Aorta (tissue), 5 donors: ENCODE results near the gene SYT13. TPM values are rescaled to one million over a fixed set of nuclear protein-coding genes. Genes with fewer than 3 reads are reported as not detected.

ENCODE experiments used
- ATAC-seq: fragments of 200-7000 bp; cut with Tn5 transposase; one replicate; pipeline ENCODE4 v1.9.1; 2022; ENCODE audit warnings: moderate library complexity; ENCODE audit not compliant: low FRiP score
- DNase-seq, 2 donors: peaks; one replicate each; pipeline ENCODE4 v3.0.0-alpha.2; 2020
- H3K27ac ChIP-seq, 2 donors: one replicate each; pipeline ENCODE4 v1.5.1; 2013; ENCODE audit warnings: low read length in 2 of 2, mild to moderate bottlenecking in 2 of 2, moderate library complexity in 2 of 2, control low read depth in 1 of 2, inconsistent platforms in 1 of 2, low read depth in 1 of 2
- H3K27me3 ChIP-seq, 2 donors: one replicate each; pipeline ENCODE4 v1.6.1; 2013; ENCODE audit warnings: control low read depth in 1 of 2, low read length in 1 of 2, mild to moderate bottlenecking in 1 of 2, moderate library complexity in 1 of 2; ENCODE audit not compliant: insufficient read depth in 2 of 2, control insufficient read depth in 1 of 2
- H3K36me3 ChIP-seq, 2 donors: one replicate each; pipeline ENCODE4 v1.6.1; 2013; ENCODE audit warnings: control low read depth in 1 of 2, low read length in 1 of 2, mild to moderate bottlenecking in 1 of 2; ENCODE audit not compliant: insufficient read depth in 2 of 2, control insufficient read depth in 1 of 2
- H3K4me1 ChIP-seq, 2 donors: one replicate each; pipeline ENCODE4 v1.6.1; 2013; ENCODE audit warnings: low read length in 2 of 2, control low read depth in 1 of 2, mild to moderate bottlenecking in 1 of 2, moderate library complexity in 1 of 2; ENCODE audit not compliant: insufficient read depth in 2 of 2, control insufficient read depth in 1 of 2
- H3K4me3 ChIP-seq, 2 donors: one replicate each; pipeline ENCODE4 v1.5.1; 2013; ENCODE audit warnings: low read length in 2 of 2, control low read depth in 1 of 2, mild to moderate bottlenecking in 1 of 2
- H3K9me3 ChIP-seq: one replicate; pipeline ENCODE4 v1.6.1; 2013; ENCODE audit warnings: mild to moderate bottlenecking, low read length; ENCODE audit not compliant: control insufficient read depth
- WGBS, 2 donors: extraction: QIAGEN DNeasy Blood & Tissue Kit; methylation state at CpG; one replicate each; pipeline ENCODE4 v1.1.7; 2013; 5-methylcytosine and 5-hydroxymethylcytosine counted together
- intact Hi-C, 2 donors: fragments of 100-400 bp; cut with DNase I; formaldehyde crosslinking; loops; one replicate each; pipeline versions ENCODE4 v1.14.2 to v1.15.0; 2022
- polyA plus RNA-seq, 2 donors: library from polyadenylated mRNA; stranded (reverse); fragments of 200-250 nt; gene quantifications; one replicate each; pipeline ENCODE4 v1.2.3, GENCODE V29; 2013
- total RNA-seq, 2 donors: library from RNA; stranded (reverse); fragmentation: NEBNext Ultra II Directional; extraction: Animal tissue kit (Norgen Biotek cat#: 25700); gene quantifications; one replicate each; pipeline ENCODE4 v1.2.1, GENCODE V29; 2021
- donor health status: healthy with polysubstance abuse.
- donor health status: Bipolar disorder and iron deficiency.
- donor health status: DM: no; HTN: no; CAD: no.
- donor health status: DM: no; HTN: no; CAD: no.
- donor health status: DM: yes; HTN: yes; CAD: no.

SYT13 gene
- total and polyA plus RNA-seq, 4 donors = 0.08 to 2.0 (median 0.36) TPM; not detected in 1

DNA sequence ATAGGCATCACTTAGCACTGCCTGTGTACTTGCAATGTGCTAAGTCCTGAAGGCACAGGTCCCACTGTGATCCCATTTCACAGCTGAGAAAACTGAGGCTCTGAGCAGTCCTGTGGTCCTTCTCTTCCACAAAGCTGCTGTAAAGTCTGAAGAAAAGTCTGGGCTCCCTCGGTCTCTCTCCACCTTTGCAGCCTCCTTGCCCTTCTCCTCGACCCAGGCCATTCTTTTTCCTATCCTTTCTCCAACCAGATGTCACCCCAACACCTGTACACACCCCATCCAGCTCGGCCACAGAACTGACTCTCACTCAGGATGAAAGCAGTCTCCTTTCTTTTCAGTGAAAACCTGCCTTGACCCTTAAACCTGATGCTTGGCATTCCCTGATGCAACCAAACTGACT, 42.6 kb upstream of the SYT13 start:
- WGBS, 2 donors = 89 to 92% methylated on average over 3 of the region's 3 CpGs
- ATAC-seq (no peak), DNase-seq (no peak)
- intact Hi-C loops = no loop called here
- H3K4me3 ChIP-seq = no peak overlapping the region
- H3K27ac ChIP-seq = no peak overlapping the region
- no peaks in the 10 kb centered on the region for H3K4me1 ChIP-seq
- H3K9me3 ChIP-seq = no peaks in the 10 kb centered on the region
- no peaks in the 10 kb centered on the region for H3K27me3 ChIP-seq
- no peaks in the 10 kb centered on the region for H3K36me3 ChIP-seq

GRCh38 chr11:45324459-45324858, 38.3 kb upstream of the SYT13 start:
- Histone ChIP-seq H3K27me3 (no peaks in the 10 kb centered on the region), H3K4me1 (no peaks in the 10 kb centered on the region), H3K27ac (no peak overlapping the region), H3K9me3 (no peaks in the 10 kb centered on the region), H3K36me3 (no peaks in the 10 kb centered on the region), H3K4me3 (no peak overlapping the region)
- ATAC-seq (no peak), DNase-seq (no peak)
- WGBS, 2 donors = 33 to 37% methylated on average over 6 of the region's 6 CpGs
- intact Hi-C loops = no loop called here

- Histone ChIP-seq H3K4me1 (no peaks in the 10 kb centered on the region), H3K27ac (no peak overlapping the region), H3K27me3 (no peaks in the 10 kb centered on the region), H3K9me3 (no peaks in the 10 kb centered on the region), H3K36me3 (no peaks in the 10 kb centered on the region), H3K4me3 (no peak overlapping the region)
- DNase-seq (no peak), ATAC-seq (no peak)
- intact Hi-C loops = no loop called here
- 77 to 78% methylated on average over 8 of the region's 8 CpGs for WGBS, 2 donors
Observed at GRCh38 chr11:45323601-45324249, 37.6 kb upstream of the SYT13 start.

- WGBS, 2 donors = 54 to 62% methylated on average over 7 of the region's 7 CpGs
- Histone ChIP-seq H3K4me1 (no peaks in the 10 kb centered on the region), H3K9me3 (no peaks in the 10 kb centered on the region), H3K4me3 (no peak overlapping the region), H3K36me3 (no peaks in the 10 kb centered on the region), H3K27me3 (no peaks in the 10 kb centered on the region), H3K27ac (no peak overlapping the region)
- ATAC-seq (no peak), DNase-seq (no peak)
- intact Hi-C loops = no loop called here
Observed at GRCh38 chr11:45322891-45323600, 36.9 kb upstream of the SYT13 start.

- WGBS, 2 donors = 85 to 87% methylated on average over 8 of the region's 8 CpGs
- intact Hi-C loops = no loop called here
- no peaks in the 10 kb centered on the region for H3K4me1 ChIP-seq
- no peaks in the 10 kb centered on the region for H3K9me3 ChIP-seq
- H3K27me3 ChIP-seq = no peaks in the 10 kb centered on the region
- no peak overlapping the region for H3K27ac ChIP-seq
- ATAC-seq = no peak
- no peak for DNase-seq
- H3K36me3 ChIP-seq = no peaks in the 10 kb centered on the region
- H3K4me3 ChIP-seq = no peak overlapping the region
Observed at GRCh38 chr11:45322111-45322705, 36.1 kb upstream of the SYT13 start.

GRCh38 chr11:45321669-45322068, 35.5 kb upstream of the SYT13 start:
- H3K27ac ChIP-seq = no peak overlapping the region

DNA sequence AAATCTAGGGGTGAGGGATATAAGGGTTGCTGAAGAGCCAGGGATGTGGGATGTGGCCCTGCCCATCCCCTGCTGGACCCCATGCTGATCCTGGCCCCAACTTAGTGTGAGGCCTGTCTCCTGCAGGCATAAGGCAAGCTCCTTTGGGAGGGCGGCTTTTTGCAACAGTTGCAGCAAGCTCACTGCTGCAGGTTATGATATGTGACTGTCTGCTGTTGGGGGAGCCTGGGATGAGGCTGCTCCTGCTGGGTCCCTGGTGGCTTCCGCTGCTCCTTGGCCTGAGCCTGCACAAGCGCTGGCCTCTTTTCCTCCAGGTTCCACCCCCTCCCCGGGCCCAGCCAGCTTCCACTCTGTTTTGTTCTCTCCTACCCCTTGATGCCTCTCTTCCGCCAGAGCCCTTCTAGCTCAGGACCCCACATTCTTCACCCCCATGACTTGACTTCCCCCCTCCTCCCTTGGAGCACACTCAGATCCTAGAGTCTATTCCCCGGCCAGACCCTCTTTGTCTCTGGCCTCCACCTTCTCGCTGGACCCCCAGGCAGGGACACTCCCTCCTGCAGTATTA, 35.0 kb upstream of the SYT13 start:
- Histone ChIP-seq H3K27ac (no peak overlapping the region), H3K27me3 (no peaks in the 10 kb centered on the region), H3K4me1 (no peaks in the 10 kb centered on the region), H3K4me3 (no peak overlapping the region), H3K9me3 (no peaks in the 10 kb centered on the region), H3K36me3 (no peaks in the 10 kb centered on the region)
- no peak for DNase-seq
- intact Hi-C loops = no loop called here
- 82 to 89% methylated on average over 7 of the region's 7 CpGs for WGBS, 2 donors
- no peak for ATAC-seq

More at GRCh38 chr11:45321669-45322068, 35.5 kb upstream of the SYT13 start:
- Histone ChIP-seq H3K4me1 (no peaks in the 10 kb centered on the region), H3K9me3 (no peaks in the 10 kb centered on the region), H3K36me3 (no peaks in the 10 kb centered on the region), H3K4me3 (no peak overlapping the region), H3K27me3 (no peaks in the 10 kb centered on the region)
- ATAC-seq (no peak), DNase-seq (no peak)
- intact Hi-C loops = no loop called here
- WGBS, 2 donors = 94 to 95% methylated on average over 7 of the region's 7 CpGs

DNA sequence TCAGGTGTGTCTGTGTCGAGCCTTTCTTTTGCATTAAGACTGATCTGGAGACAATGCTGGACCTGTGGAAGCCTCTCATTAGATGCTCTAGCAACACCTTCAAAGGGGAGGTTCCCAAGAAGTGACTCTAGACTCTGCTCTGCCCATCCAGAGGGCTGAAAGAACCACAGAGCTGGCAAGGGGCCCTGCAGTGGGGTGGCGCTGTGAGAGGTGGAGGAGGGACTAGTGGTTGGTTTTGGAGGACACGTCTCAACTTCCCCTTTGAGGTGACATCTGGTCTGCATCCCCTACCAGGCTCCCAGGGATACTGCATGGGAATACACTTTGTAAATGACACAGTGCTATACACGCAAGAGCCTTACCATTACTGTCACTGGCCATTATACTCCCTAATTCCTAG, 34.2 kb upstream of the SYT13 start:
- Histone ChIP-seq H3K9me3 (no peaks in the 10 kb centered on the region), H3K36me3 (no peaks in the 10 kb centered on the region), H3K27me3 (no peaks in the 10 kb centered on the region), H3K4me1 (no peaks in the 10 kb centered on the region), H3K4me3 (no peak overlapping the region), H3K27ac (no peak overlapping the region)
- no peak for DNase-seq
- 91 to 96% methylated on average over 4 of the region's 4 CpGs for WGBS, 2 donors
- intact Hi-C loops = no loop called here
- no peak for ATAC-seq
